ENCODE results near the gene SERINC5. TPM values are rescaled to one million over a fixed set of nuclear protein-coding genes. Genes with fewer than 3 reads are reported as not detected.
A peak's percentile ranks its signal among the peaks of the same experiment; 100 is the strongest.

SERINC5 gene
- polyA plus RNA-seq, 3 donors: 5.0 to 35.9 (median 7.3) TPM

DNA sequence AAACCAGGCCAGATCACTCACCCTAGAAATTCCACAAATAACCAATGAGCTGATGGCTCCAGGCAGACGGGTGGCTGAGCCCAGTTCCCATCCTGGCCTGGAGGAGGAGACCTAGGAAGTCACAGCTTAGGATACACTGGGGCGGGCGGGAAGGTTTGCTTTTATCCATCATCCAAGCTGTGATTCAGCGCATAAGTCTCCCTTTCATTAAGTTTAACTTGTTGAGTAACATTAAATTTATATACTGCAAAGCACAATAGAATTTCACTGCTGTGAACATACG, 165.0 kb downstream of the SERINC5 start:
- intact Hi-C loops (cut with micrococcal nuclease): loop anchor here (2.0 to 10.0 kb wide), 3 partner anchors 54 to 218 kb away; no protein-coding TSS in a partner anchor
- WGBS (ENCODE audit: insufficient coverage): no CpG with 5 or more reads among the region's 5 CpGs

DNA sequence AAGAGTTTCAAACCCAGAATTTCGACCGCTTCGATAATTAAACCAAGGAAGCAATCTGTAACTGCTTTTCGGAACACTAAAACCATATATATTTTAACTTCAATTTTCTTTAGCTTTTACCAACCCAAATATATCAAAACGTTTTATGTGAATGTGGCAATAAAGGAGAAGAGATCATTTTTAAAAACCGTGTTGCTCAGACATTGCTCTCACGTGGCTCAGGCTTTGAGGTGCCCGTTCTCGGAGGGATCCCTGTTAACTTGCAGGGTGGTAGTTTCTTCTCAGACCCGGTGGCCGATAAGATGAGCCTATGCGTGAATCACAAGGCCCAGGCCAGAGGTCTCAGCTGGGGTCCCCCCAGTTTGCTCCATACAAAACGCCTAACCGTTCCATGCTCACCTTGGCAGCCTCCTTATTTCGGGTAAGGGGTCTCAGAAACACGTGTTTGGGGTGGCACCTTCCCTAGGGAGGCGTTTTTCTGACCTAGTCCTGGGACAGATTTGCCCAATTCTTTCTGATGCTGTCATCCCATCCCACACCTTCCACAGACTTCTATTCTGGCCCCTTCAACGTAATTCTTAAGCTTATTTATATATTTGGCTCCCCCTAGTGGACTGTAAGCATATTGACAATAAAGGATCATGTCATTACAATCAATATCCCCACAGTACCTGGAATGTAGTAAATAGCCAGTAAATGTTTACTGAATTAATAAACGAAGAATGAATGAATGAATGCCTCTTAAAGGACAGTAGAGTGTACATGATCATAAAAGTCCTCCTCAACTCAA, 172.6 kb downstream of the SERINC5 start:
- peak overlapping the region; percentile 19 to 70 (median 44) for H3K4me3 ChIP-seq (replicated peaks in 1 of 3; ENCODE audit: low read depth in 2 of 3, low read length in 3 of 3)
- peak; percentile 23 to 63 (median 54) for DNase-seq
- peak overlapping the region in 4 of 7 donors; percentile 56 to 87 (median 78) for H3K27ac Mint-ChIP-seq

More for the DNA sequence above, 165.0 kb downstream of the SERINC5 start:
- peaks cover 0 to 2% (median 0%) of the 10 kb centered on the region in 3 donors for H3K27me3 Mint-ChIP-seq (ENCODE audit: low read depth in 3 of 3)
- no peaks in the 10 kb centered on the region for H3K9me3 ChIP-seq (replicated peaks in 1 of 2; ENCODE audit: control insufficient read depth in 1 of 2, insufficient read depth in 1 of 2, low read length in 2 of 2)
- no peak for DNase-seq
- H3K27me3 ChIP-seq (ENCODE audit: control insufficient read depth in 2 of 2, insufficient read depth in 2 of 2, low read length in 2 of 2): no peaks in the 10 kb centered on the region
- H3K4me1 Mint-ChIP-seq: peaks cover 8% of the 10 kb centered on the region
- H2AFZ ChIP-seq (ENCODE audit: insufficient read depth, low read depth, low read length, poor library complexity, severe bottlenecking): no peak overlapping the region
- peaks cover 7 to 11% of the 10 kb centered on the region in 2 donors for H3K4me1 ChIP-seq (ENCODE audit: control insufficient read depth in 1 of 2, insufficient read depth in 2 of 2, low read length in 2 of 2)
- TF ChIP-seq, protein P1, sequence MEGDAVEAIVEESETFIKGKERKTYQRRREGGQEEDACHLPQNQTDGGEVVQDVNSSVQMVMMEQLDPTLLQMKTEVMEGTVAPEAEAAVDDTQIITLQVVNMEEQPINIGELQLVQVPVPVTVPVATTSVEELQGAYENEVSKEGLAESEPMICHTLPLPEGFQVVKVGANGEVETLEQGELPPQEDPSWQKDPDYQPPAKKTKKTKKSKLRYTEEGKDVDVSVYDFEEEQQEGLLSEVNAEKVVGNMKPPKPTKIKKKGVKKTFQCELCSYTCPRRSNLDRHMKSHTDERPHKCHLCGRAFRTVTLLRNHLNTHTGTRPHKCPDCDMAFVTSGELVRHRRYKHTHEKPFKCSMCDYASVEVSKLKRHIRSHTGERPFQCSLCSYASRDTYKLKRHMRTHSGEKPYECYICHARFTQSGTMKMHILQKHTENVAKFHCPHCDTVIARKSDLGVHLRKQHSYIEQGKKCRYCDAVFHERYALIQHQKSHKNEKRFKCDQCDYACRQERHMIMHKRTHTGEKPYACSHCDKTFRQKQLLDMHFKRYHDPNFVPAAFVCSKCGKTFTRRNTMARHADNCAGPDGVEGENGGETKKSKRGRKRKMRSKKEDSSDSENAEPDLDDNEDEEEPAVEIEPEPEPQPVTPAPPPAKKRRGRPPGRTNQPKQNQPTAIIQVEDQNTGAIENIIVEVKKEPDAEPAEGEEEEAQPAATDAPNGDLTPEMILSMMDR (IDR thresholded peaks at IDR 0.05): no peak
- no peak overlapping the region for H3K4me2 ChIP-seq (replicated peaks; ENCODE audit: extremely low read depth, low read length, poor library complexity, severe bottlenecking)
- H3K79me2 ChIP-seq (ENCODE audit: insufficient read depth, low read length): no peaks in the 10 kb centered on the region
- no peaks in the 10 kb centered on the region for H3K36me3 ChIP-seq (replicated peaks in 1 of 2; ENCODE audit: control insufficient read depth in 1 of 2, insufficient read depth in 2 of 2, low read length in 2 of 2)
- H4K20me1 ChIP-seq (ENCODE audit: insufficient read depth, low read length): no peaks in the 10 kb centered on the region
- no peak overlapping the region for H3K4me3 ChIP-seq (replicated peaks in 1 of 3; ENCODE audit: low read depth in 2 of 3, low read length in 3 of 3)
- H3K27ac Mint-ChIP-seq: no peak overlapping the region
- no peak overlapping the region for H3K9ac ChIP-seq (ENCODE audit: insufficient read depth, low read length, poor library complexity, severe bottlenecking)
- no peak overlapping the region for H3K4me3 Mint-ChIP-seq
- no peak overlapping the region for H3K27ac ChIP-seq (ENCODE audit: low read depth in 1 of 2, low read length in 2 of 2)
- peaks cover 0 to 1% of the 10 kb centered on the region in 2 donors for H3K36me3 Mint-ChIP-seq
- H3K9me3 Mint-ChIP-seq: no peaks in the 10 kb centered on the region

More for the DNA sequence above, 172.6 kb downstream of the SERINC5 start:
- WGBS (ENCODE audit: insufficient coverage): 49% methylated on average over 11 of the region's 19 CpGs
- H3K4me1 Mint-ChIP-seq: peaks cover 12% of the 10 kb centered on the region
- peak overlapping the region; percentile 78 to 86 for H3K4me3 Mint-ChIP-seq
- Histone ChIP-seq H3K9me3 (replicated peaks in 1 of 2; ENCODE audit: control insufficient read depth in 1 of 2, insufficient read depth in 1 of 2, low read length in 2 of 2) (no peaks in the 10 kb centered on the region), H2AFZ (ENCODE audit: insufficient read depth, low read depth, low read length, poor library complexity, severe bottlenecking) (peak overlapping the region; percentile 72), H3K27me3 (ENCODE audit: control insufficient read depth in 2 of 2, insufficient read depth in 2 of 2, low read length in 2 of 2) (no peaks in the 10 kb centered on the region), H4K20me1 (ENCODE audit: insufficient read depth, low read length) (no peaks in the 10 kb centered on the region), H3K9ac (ENCODE audit: insufficient read depth, low read length, poor library complexity, severe bottlenecking) (no peak overlapping the region), H3K4me1 (ENCODE audit: control insufficient read depth in 1 of 2, insufficient read depth in 2 of 2, low read length in 2 of 2) (peaks cover 10 to 12% of the 10 kb centered on the region in 2 donors), H3K27ac (ENCODE audit: low read depth in 1 of 2, low read length in 2 of 2) (no peak overlapping the region), H3K79me2 (ENCODE audit: insufficient read depth, low read length) (no peaks in the 10 kb centered on the region), H3K36me3 (replicated peaks in 1 of 2; ENCODE audit: control insufficient read depth in 1 of 2, insufficient read depth in 2 of 2, low read length in 2 of 2) (peaks cover 14 to 16% of the 10 kb centered on the region in 2 donors), H3K4me2 (replicated peaks; ENCODE audit: extremely low read depth, low read length, poor library complexity, severe bottlenecking) (peak overlapping the region; percentile 75)
- peaks cover 0 to 2% (median 0%) of the 10 kb centered on the region in 3 donors for H3K27me3 Mint-ChIP-seq (ENCODE audit: low read depth in 3 of 3)
- peaks cover 18 to 39% of the 10 kb centered on the region in 2 donors for H3K36me3 Mint-ChIP-seq
- TF ChIP-seq, protein P1 (IDR thresholded peaks at IDR 0.05): peak; percentile 81
- intact Hi-C loops (cut with micrococcal nuclease): loop anchor here in 1 of 2 donors (5.0 kb wide), 1 partner anchor 206 kb away; no protein-coding TSS in a partner anchor
- no peaks in the 10 kb centered on the region for H3K9me3 Mint-ChIP-seq
